GM18505 (cell line): ENCODE measurements around the gene PFDN5.

Experiments used
- ATAC-seq: cut with Tn5 transposase; IDR thresholded peaks from one replicate; pipeline ENCODE4 v1.9.1; 2021; ENCODE audit not compliant: unreplicated experiment
- POLR2A ChIP-seq: IDR thresholded peaks from 4 replicates; pipeline ENCODE4 v1.6.1; 2011; ENCODE audit warnings: borderline replicate concordance; ENCODE audit not compliant: insufficient read depth, insufficient read length; ENCODE audit errors: extremely low read depth

PFDN5 gene

GRCh38 chr12:53295070-53295890 lies at the start of gene PFDN5:
PFDN5 (plus strand) TSS chr12:53295542; CDS start chr12:53295568, 26 bp downstream.
- peak; percentile 80 for ATAC-seq
- peak; percentile 89 for TF ChIP-seq POLR2A

- ATAC-seq, result peak; percentile 65
- peak; percentile 82 for TF ChIP-seq POLR2A
Observed at GRCh38 chr12:53251477-53252348, 43.6 kb upstream of the PFDN5 start.

- no peak for ATAC-seq
- TF ChIP-seq POLR2A, result no peak
Observed at GRCh38 chr12:53252349-53252916, 42.9 kb upstream of the PFDN5 start.

GRCh38 chr12:53253298-53253697 lies 42.0 kb upstream of the PFDN5 start:
- no peak for ATAC-seq
- TF ChIP-seq POLR2A, result no peak

GRCh38 chr12:53254816-53255545 lies 40.4 kb upstream of the PFDN5 start:
- ATAC-seq, result no peak
- TF ChIP-seq POLR2A, result no peak

GRCh38 chr12:53255996-53256395 lies 39.3 kb upstream of the PFDN5 start:
- ATAC-seq, result no peak
- TF ChIP-seq POLR2A, result no peak

GRCh38 chr12:53258541-53259539 lies 36.5 kb upstream of the PFDN5 start:
- no peak for ATAC-seq
- TF ChIP-seq POLR2A, result no peak

GRCh38 chr12:53259891-53260290 lies 35.5 kb upstream of the PFDN5 start:
- no peak for TF ChIP-seq POLR2A
- no peak for ATAC-seq

GRCh38 chr12:53265783-53266182 lies 29.6 kb upstream of the PFDN5 start:
- ATAC-seq, result no peak
- TF ChIP-seq POLR2A, result no peak

- ATAC-seq, result peak; percentile 20
- TF ChIP-seq POLR2A, result no peak
Observed at GRCh38 chr12:53267306-53267998, 27.9 kb upstream of the PFDN5 start.

GRCh38 chr12:53267999-53268629 lies 27.2 kb upstream of the PFDN5 start, which contains the start of gene ESPL1:
ESPL1 (plus strand) TSS chr12:53268299; CDS start chr12:53268767, 468 bp downstream.
- peak; percentile 82 for ATAC-seq
- TF ChIP-seq POLR2A, result peak; percentile 53
